Measurements from ENCODE around the gene HAAO. TPM values are rescaled to one million over a fixed set of nuclear protein-coding genes. Genes with fewer than 3 reads are reported as not detected.

HAAO gene
- total RNA-seq, 1 experiment from 2014 or later: not detected

DNA sequence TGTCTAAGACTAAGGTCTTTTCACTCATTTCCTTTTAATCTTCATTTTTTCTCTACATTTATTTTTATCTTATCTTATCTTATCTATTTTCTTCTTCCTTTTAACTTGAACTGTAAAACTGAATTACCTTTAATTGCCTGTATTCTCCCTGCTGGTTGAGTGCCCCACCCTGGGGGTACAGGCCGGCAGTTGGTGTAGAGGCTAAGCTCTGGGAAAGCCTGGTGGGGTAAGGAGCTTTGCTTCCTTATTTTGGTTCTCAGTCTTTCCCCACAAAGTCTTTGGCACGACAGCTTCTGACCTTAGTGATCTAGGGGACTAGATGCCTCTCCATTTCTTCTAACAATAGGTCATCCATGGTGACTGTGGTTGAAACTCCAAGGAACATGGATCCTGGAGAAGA is 26.8 kb upstream of the HAAO start:
- H3K27ac ChIP-seq (ENCODE audit: low read length): no peak overlapping the region
- H3K27me3 ChIP-seq (ENCODE audit: low read length): no peaks in the 10 kb centered on the region
- ATAC-seq: no peak
- TF ChIP-seq, protein P1, sequence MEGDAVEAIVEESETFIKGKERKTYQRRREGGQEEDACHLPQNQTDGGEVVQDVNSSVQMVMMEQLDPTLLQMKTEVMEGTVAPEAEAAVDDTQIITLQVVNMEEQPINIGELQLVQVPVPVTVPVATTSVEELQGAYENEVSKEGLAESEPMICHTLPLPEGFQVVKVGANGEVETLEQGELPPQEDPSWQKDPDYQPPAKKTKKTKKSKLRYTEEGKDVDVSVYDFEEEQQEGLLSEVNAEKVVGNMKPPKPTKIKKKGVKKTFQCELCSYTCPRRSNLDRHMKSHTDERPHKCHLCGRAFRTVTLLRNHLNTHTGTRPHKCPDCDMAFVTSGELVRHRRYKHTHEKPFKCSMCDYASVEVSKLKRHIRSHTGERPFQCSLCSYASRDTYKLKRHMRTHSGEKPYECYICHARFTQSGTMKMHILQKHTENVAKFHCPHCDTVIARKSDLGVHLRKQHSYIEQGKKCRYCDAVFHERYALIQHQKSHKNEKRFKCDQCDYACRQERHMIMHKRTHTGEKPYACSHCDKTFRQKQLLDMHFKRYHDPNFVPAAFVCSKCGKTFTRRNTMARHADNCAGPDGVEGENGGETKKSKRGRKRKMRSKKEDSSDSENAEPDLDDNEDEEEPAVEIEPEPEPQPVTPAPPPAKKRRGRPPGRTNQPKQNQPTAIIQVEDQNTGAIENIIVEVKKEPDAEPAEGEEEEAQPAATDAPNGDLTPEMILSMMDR (conservative IDR thresholded peaks at IDR 0.05; ENCODE audit: low read depth, low read length): no peak
- TF ChIP-seq EZH2phosphoT487 (IDR thresholded peaks at IDR 0.05; ENCODE audit: borderline replicate concordance, low read length) (no peak), EZH2 (IDR thresholded peaks at IDR 0.05; ENCODE audit: low read length, unreplicated experiment) (no peak)
- H3K4me3 ChIP-seq (ENCODE audit: low read length): no peak overlapping the region
- DNase-seq: no peak
- H3K9me2 ChIP-seq (replicated peaks; ENCODE audit: low read length): no peaks in the 10 kb centered on the region
- BruUV-seq (replicated peaks): no TSS peak
- CTCF ChIA-PET: interaction anchor here (0.6 kb wide), 1 partner anchor 205 kb away, joined by 6 read pairs; no protein-coding TSS in a partner anchor
- H3K36me3 ChIP-seq (ENCODE audit: low read depth, low read length): no peaks in the 10 kb centered on the region
- H3K4me1 ChIP-seq (ENCODE audit: insufficient read depth, low read length): no peaks in the 10 kb centered on the region
- H3K4me2 ChIP-seq (ENCODE audit: low read length): no peak overlapping the region
- no peaks in the 10 kb centered on the region for H3F3A ChIP-seq (ENCODE audit: low read length, unreplicated experiment)
- intact Hi-C loops (cut with micrococcal nuclease): no loop called here
- H3K9ac ChIP-seq (ENCODE audit: low read length): no peak overlapping the region
- no peaks in the 10 kb centered on the region for H4K20me1 ChIP-seq (ENCODE audit: low read length)
- POLR2A ChIA-PET (ENCODE audit: unreplicated experiment): no interaction called here
- no peaks in the 10 kb centered on the region for H3K9me3 ChIP-seq (ENCODE audit: low read length)
- H2AFZ ChIP-seq (ENCODE audit: low read length): no peak overlapping the region
- H3K79me2 ChIP-seq (ENCODE audit: low read length): no peaks in the 10 kb centered on the region

DNA sequence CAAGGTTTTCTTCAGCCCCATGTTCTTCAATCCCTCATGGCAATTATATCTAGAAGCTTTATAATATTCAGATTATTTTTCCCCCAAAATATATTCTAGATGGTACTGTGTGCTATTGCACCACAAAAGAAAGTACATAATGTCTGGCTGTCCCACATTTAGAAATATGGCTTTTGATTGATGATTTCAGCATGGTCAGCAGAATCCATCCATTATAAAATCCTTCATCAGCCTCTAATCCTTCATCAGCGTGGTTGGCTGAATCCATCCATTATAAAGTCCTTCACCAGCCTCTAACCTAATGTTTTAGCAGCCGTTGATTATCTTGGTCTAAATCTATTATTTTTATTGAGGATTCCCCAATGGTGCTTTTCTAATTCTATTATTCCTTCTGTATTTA is 23.3 kb upstream of the HAAO start:
- ChIA-PET POLR2A (ENCODE audit: unreplicated experiment) (no interaction called here), CTCF (no interaction called here)
- Histone ChIP-seq H3K27me3 (ENCODE audit: low read length) (no peaks in the 10 kb centered on the region), H3K9me3 (ENCODE audit: low read length) (no peaks in the 10 kb centered on the region), H3K27ac (ENCODE audit: low read length) (no peak overlapping the region), H3K4me1 (ENCODE audit: insufficient read depth, low read length) (0 out of 2 replicates have a peak, but pooled peaks cover 6% of the 10 kb centered on the region), H3K4me2 (ENCODE audit: low read length) (no peak overlapping the region), H3K4me3 (ENCODE audit: low read length) (no peak overlapping the region), H3K36me3 (ENCODE audit: low read depth, low read length) (no peaks in the 10 kb centered on the region), H3K9me2 (replicated peaks; ENCODE audit: low read length) (no peaks in the 10 kb centered on the region), H3F3A (ENCODE audit: low read length, unreplicated experiment) (no peaks in the 10 kb centered on the region), H4K20me1 (ENCODE audit: low read length) (no peaks in the 10 kb centered on the region), H3K9ac (ENCODE audit: low read length) (no peak overlapping the region), H2AFZ (ENCODE audit: low read length) (no peak overlapping the region), H3K79me2 (ENCODE audit: low read length) (no peaks in the 10 kb centered on the region)
- TF ChIP-seq, protein P1 (conservative IDR thresholded peaks at IDR 0.05; ENCODE audit: low read depth, low read length): no peak
- no peak for TF ChIP-seq EZH2phosphoT487 (IDR thresholded peaks at IDR 0.05; ENCODE audit: borderline replicate concordance, low read length)
- TF ChIP-seq EZH2 (IDR thresholded peaks at IDR 0.05; ENCODE audit: low read length, unreplicated experiment): no peak
- ATAC-seq: no peak
- DNase-seq: no peak
- intact Hi-C loops (cut with micrococcal nuclease): no loop called here
- no TSS peak for BruUV-seq (replicated peaks)

DNA sequence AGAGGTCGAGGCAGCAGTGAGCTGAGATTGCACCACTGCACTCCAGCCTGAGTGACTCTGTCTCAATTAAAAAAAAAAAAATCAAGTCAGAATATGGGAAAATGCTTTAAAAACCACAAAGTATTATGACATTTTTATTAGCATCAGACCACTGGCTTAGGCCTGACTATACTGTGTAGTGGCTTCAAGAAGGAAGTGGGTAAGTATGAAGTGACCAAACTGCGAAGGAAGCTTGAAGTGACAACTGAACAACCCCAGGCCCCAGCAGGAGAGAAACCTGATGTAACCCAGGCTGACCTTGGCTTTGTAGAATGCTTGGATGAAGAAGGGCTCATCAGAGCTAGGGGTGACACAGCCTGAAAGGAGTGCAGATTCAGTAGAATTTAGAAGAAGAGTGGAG is 21.4 kb upstream of the HAAO start:
- no peaks in the 10 kb centered on the region for H3F3A ChIP-seq (ENCODE audit: low read length, unreplicated experiment)
- POLR2A ChIA-PET (ENCODE audit: unreplicated experiment): interaction anchor here (0.5 to 1.1 kb wide), 2 partner anchors 10 to 821 kb away, joined by 5 read pairs; no protein-coding TSS in a partner anchor
- H3K4me3 ChIP-seq (ENCODE audit: low read length): no peak overlapping the region
- no peaks in the 10 kb centered on the region for H3K9me2 ChIP-seq (replicated peaks; ENCODE audit: low read length)
- CTCF ChIA-PET: interaction anchor here (0.6 kb wide), 1 partner anchor 219 kb away, joined by 6 read pairs; no protein-coding TSS in a partner anchor
- H3K9me3 ChIP-seq (ENCODE audit: low read length): no peaks in the 10 kb centered on the region
- H4K20me1 ChIP-seq (ENCODE audit: low read length): no peaks in the 10 kb centered on the region
- BruUV-seq (replicated peaks): no TSS peak
- intact Hi-C loops (cut with micrococcal nuclease): no loop called here
- ATAC-seq (no peak), DNase-seq (no peak)
- no peaks in the 10 kb centered on the region for H3K36me3 ChIP-seq (ENCODE audit: low read depth, low read length)
- H3K27ac ChIP-seq (ENCODE audit: low read length): no peak overlapping the region
- no peak overlapping the region for H3K4me2 ChIP-seq (ENCODE audit: low read length)
- peaks cover 15% of the 10 kb centered on the region for H3K4me1 ChIP-seq (ENCODE audit: insufficient read depth, low read length)
- TF ChIP-seq EZH2 (IDR thresholded peaks at IDR 0.05; ENCODE audit: low read length, unreplicated experiment): no peak
- TF ChIP-seq, protein P1 (conservative IDR thresholded peaks at IDR 0.05; ENCODE audit: low read depth, low read length): no peak
- H3K27me3 ChIP-seq (ENCODE audit: low read length): no peaks in the 10 kb centered on the region
- no peaks in the 10 kb centered on the region for H3K79me2 ChIP-seq (ENCODE audit: low read length)
- no peak overlapping the region for H2AFZ ChIP-seq (ENCODE audit: low read length)
- no peak overlapping the region for H3K9ac ChIP-seq (ENCODE audit: low read length)
